OCI-LY1 (cell line): Measurements from ENCODE around the gene GJB2.

Experiments used
- CTCF ChIP-seq: fragments of 200-600 bp; sonication (generic), shearing (Covaris generic); IDR thresholded peaks from 2 replicates; pipeline ENCODE4 v1.5.1; 2017; ENCODE audit warnings: mild to moderate bottlenecking, antibody characterized with exemption, low read length, moderate library complexity, mixed read lengths
- EZH2 ChIP-seq: fragments of 200-600 bp; sonication (generic), shearing (Covaris generic); IDR thresholded peaks from 2 replicates; pipeline ENCODE4 v1.8.0; 2017; ENCODE audit warnings: borderline replicate concordance, mixed run types, mild to moderate bottlenecking, antibody characterized with exemption, low read length, moderate library complexity, mixed read lengths

GRCh38 chr13:20232556-20233277 is 40.0 kb upstream of the GJB2 start:
- TF ChIP-seq CTCF, result no peak
- no peak for TF ChIP-seq EZH2
